Trophoblast cell (in vitro differentiated cells and primary cell): ENCODE measurements around the gene TMEM145.
"Not testable (repeated sequence)": the region's sequence is repeated elsewhere in the genome, so short reads cannot be mapped to it uniquely, and the experiment has no call there.

Experiments
- DNase-seq, 2 donors: peaks; one replicate each; pipeline ENCODE4 v3.0.0-alpha.2; 2016
- H2AFZ ChIP-seq: 2 replicates; pipeline ENCODE4 v1.6.1; 2013; ENCODE audit warnings: low read length, moderate library complexity, mild to moderate bottlenecking; ENCODE audit not compliant: insufficient read depth, poor library complexity
- H2AK5ac ChIP-seq: 2 replicates; pipeline ENCODE4 v1.6.1; 2013; ENCODE audit warnings: mild to moderate bottlenecking, low read length
- H2BK120ac ChIP-seq: 2 replicates; pipeline ENCODE4 v1.6.1; 2013; ENCODE audit warnings: low read length, mild to moderate bottlenecking, moderate library complexity; ENCODE audit not compliant: insufficient read depth, poor library complexity
- H2BK12ac ChIP-seq: 2 replicates; pipeline ENCODE4 v1.6.1; 2013; ENCODE audit warnings: mild to moderate bottlenecking, low read length, moderate library complexity
- H2BK5ac ChIP-seq: 2 replicates; pipeline ENCODE4 v1.6.1; 2013; ENCODE audit warnings: low read length, low read depth, moderate library complexity, mild to moderate bottlenecking; ENCODE audit not compliant: poor library complexity
- H3K14ac ChIP-seq: 2 replicates; pipeline ENCODE4 v1.6.1; 2013; ENCODE audit warnings: mild to moderate bottlenecking, low read length
- H3K18ac ChIP-seq: 2 replicates; pipeline ENCODE4 v1.6.1; 2013; ENCODE audit warnings: mild to moderate bottlenecking, low read length
- H3K23ac ChIP-seq: 2 replicates; pipeline ENCODE4 v1.6.1; 2013; ENCODE audit warnings: low read length
- H3K27ac ChIP-seq: 2 replicates; pipeline ENCODE4 v1.5.1; 2013; ENCODE audit warnings: low read depth, mild to moderate bottlenecking, inconsistent platforms, low read length, moderate library complexity
- H3K27me3 ChIP-seq: 2 replicates; pipeline ENCODE4 v1.6.1; 2013; ENCODE audit warnings: inconsistent platforms, mild to moderate bottlenecking, low read length, moderate library complexity; ENCODE audit not compliant: insufficient read depth
- H3K36me3 ChIP-seq, 2 experiments: 1 replicate in 1 of 2; 2 replicates in 1 of 2; pipeline ENCODE4 v1.6.1; 2013; ENCODE audit warnings: low read length in 2 of 2, mild to moderate bottlenecking in 2 of 2, moderate library complexity in 1 of 2; ENCODE audit not compliant: insufficient read depth in 2 of 2, control insufficient read depth in 1 of 2
- H3K4ac ChIP-seq: 2 replicates; pipeline ENCODE4 v1.6.1; 2013; ENCODE audit warnings: low read depth, mild to moderate bottlenecking, low read length, moderate library complexity
- H3K4me1 ChIP-seq, 2 experiments: 1 replicate in 1 of 2; 2 replicates in 1 of 2; pipeline ENCODE4 v1.6.1; 2013; ENCODE audit warnings: low read length in 2 of 2, mild to moderate bottlenecking in 2 of 2, moderate library complexity in 1 of 2; ENCODE audit not compliant: insufficient read depth in 2 of 2, control insufficient read depth in 1 of 2
- H3K4me2 ChIP-seq: 2 replicates; pipeline ENCODE4 v1.6.1; 2013; ENCODE audit warnings: inconsistent platforms, mild to moderate bottlenecking, low read length, moderate library complexity
- H3K4me3 ChIP-seq: 2 replicates; pipeline ENCODE4 v1.5.1; 2013; ENCODE audit warnings: mild to moderate bottlenecking, low read depth, low read length, inconsistent platforms
- H3K79me1 ChIP-seq: one replicate; pipeline ENCODE4 v1.6.1; 2013; ENCODE audit warnings: low read length
- H3K79me2 ChIP-seq: 2 replicates; pipeline ENCODE4 v1.6.1; 2013; ENCODE audit warnings: low read length, mild to moderate bottlenecking; ENCODE audit not compliant: control insufficient read depth, insufficient read depth, poor library complexity
- H3K9ac ChIP-seq: 2 replicates; pipeline ENCODE4 v1.6.1; 2013; ENCODE audit warnings: mild to moderate bottlenecking, low read length
- H3K9me3 ChIP-seq: 2 replicates; pipeline ENCODE4 v1.6.1; 2013; ENCODE audit warnings: low read depth, mild to moderate bottlenecking, control low read depth, inconsistent platforms, low read length; ENCODE audit not compliant: insufficient read depth
- H4K12ac ChIP-seq: 2 replicates; pipeline ENCODE4 v1.6.1; 2013; ENCODE audit warnings: low read depth, mild to moderate bottlenecking, low read length, moderate library complexity
- H4K8ac ChIP-seq: 2 replicates; pipeline ENCODE4 v1.6.1; 2013; ENCODE audit warnings: low read depth, mild to moderate bottlenecking, low read length, moderate library complexity
- H4K91ac ChIP-seq: one replicate; pipeline ENCODE4 v1.6.1; 2013; ENCODE audit warnings: low read depth, mild to moderate bottlenecking, low read length, moderate library complexity
- WGBS: extraction: QIAGEN DNeasy Blood & Tissue Kit; methylation state at CpG from one replicate; pipeline ENCODE4 v1.1.7; 2013; ENCODE audit warnings: missing lambda C conversion rate; ENCODE audit not compliant: insufficient read length, insufficient coverage; ENCODE audit errors: extremely low coverage; 5-methylcytosine and 5-hydroxymethylcytosine counted together

The TMEM145 gene

GRCh38 chr19:42331333-42331732 is 18.2 kb downstream of the TMEM145 start:
- H2BK120ac ChIP-seq, H2BK5ac ChIP-seq, H3K4me1 ChIP-seq, H3K14ac ChIP-seq, H3K4me2 ChIP-seq, H2BK12ac ChIP-seq, H3K4ac ChIP-seq, H3K27ac ChIP-seq, H4K12ac ChIP-seq, H3K18ac ChIP-seq, DNase-seq, H3K23ac ChIP-seq, H2AFZ ChIP-seq, H4K91ac ChIP-seq, H3K79me1 ChIP-seq, H3K27me3 ChIP-seq, H3K79me2 ChIP-seq, H2AK5ac ChIP-seq, H4K8ac ChIP-seq, H3K9me3 ChIP-seq, H3K4me3 ChIP-seq, H3K9ac ChIP-seq: not testable (repeated sequence)
- peaks cover 9 to 10% of the 10 kb centered on the region in 2 experiments for H3K36me3 ChIP-seq
- no CpG with 5 or more reads among the region's 3 CpGs for WGBS

GRCh38 chr19:42332059-42332458 is 18.9 kb downstream of the TMEM145 start:
- no peaks in the 10 kb centered on the region for H3K4me1 ChIP-seq

GRCh38 chr19:42333018-42333417 is 19.9 kb downstream of the TMEM145 start:
- Histone ChIP-seq H3K4me2 (no peak overlapping the region), H4K8ac (no peak overlapping the region), H3K4ac (no peak overlapping the region), H2AFZ (no peak overlapping the region), H3K79me2 (no peaks in the 10 kb centered on the region), H3K27ac (no peak overlapping the region), H3K79me1 (no peaks in the 10 kb centered on the region), H3K18ac (no peak overlapping the region), H3K4me1 (no peaks in the 10 kb centered on the region), H3K4me3 (no peak overlapping the region), H3K9ac (no peak overlapping the region), H3K36me3 (peaks cover 18 to 19% of the 10 kb centered on the region in 2 experiments), H3K23ac (no peak overlapping the region), H4K12ac (no peak overlapping the region), H2BK120ac (no peak overlapping the region), H3K9me3 (no peaks in the 10 kb centered on the region), H4K91ac (no peak overlapping the region), H2BK5ac (no peak overlapping the region), H3K27me3 (no peaks in the 10 kb centered on the region), H2AK5ac (no peak overlapping the region), H2BK12ac (no peak overlapping the region), H3K14ac (no peak overlapping the region)
- no peak for DNase-seq
- no CpG with 5 or more reads among the region's 3 CpGs for WGBS

More at GRCh38 chr19:42332059-42332458, 18.9 kb downstream of the TMEM145 start:
- no peak overlapping the region for H3K14ac ChIP-seq
- no peaks in the 10 kb centered on the region for H3K9me3 ChIP-seq
- H3K18ac ChIP-seq = no peak overlapping the region
- H4K8ac ChIP-seq = no peak overlapping the region
- H3K9ac ChIP-seq = no peak overlapping the region
- no peak overlapping the region for H3K4me2 ChIP-seq
- H4K12ac ChIP-seq = no peak overlapping the region
- H2BK120ac ChIP-seq = no peak overlapping the region
- H2AFZ ChIP-seq = no peak overlapping the region
- no peak overlapping the region for H2AK5ac ChIP-seq
- no peak overlapping the region for H4K91ac ChIP-seq
- WGBS = no CpG with 5 or more reads among the region's 6 CpGs
- no peak overlapping the region for H3K27ac ChIP-seq
- DNase-seq = no peak
- no peaks in the 10 kb centered on the region for H3K79me1 ChIP-seq
- H3K23ac ChIP-seq = no peak overlapping the region
- no peaks in the 10 kb centered on the region for H3K27me3 ChIP-seq
- no peak overlapping the region for H2BK5ac ChIP-seq
- no peak overlapping the region for H3K4ac ChIP-seq
- peaks cover 16 to 17% of the 10 kb centered on the region in 2 experiments for H3K36me3 ChIP-seq
- no peak overlapping the region for H3K4me3 ChIP-seq
- H2BK12ac ChIP-seq = no peak overlapping the region
- no peaks in the 10 kb centered on the region for H3K79me2 ChIP-seq

GRCh38 chr19:42333975-42334696 is 21.0 kb downstream of the TMEM145 start:
- H3K14ac ChIP-seq = no peak overlapping the region
- H2AFZ ChIP-seq = no peak overlapping the region
- no peaks in the 10 kb centered on the region for H3K79me1 ChIP-seq
- H3K27ac ChIP-seq = no peak overlapping the region
- H2BK5ac ChIP-seq = no peak overlapping the region
- H3K4me3 ChIP-seq = no peak overlapping the region
- no peaks in the 10 kb centered on the region for H3K4me1 ChIP-seq
- H3K36me3 ChIP-seq = peaks cover 18 to 19% of the 10 kb centered on the region in 2 experiments
- no peaks in the 10 kb centered on the region for H3K27me3 ChIP-seq
- no CpG with 5 or more reads among the region's 21 CpGs for WGBS
- H4K91ac ChIP-seq = no peak overlapping the region
- no peak overlapping the region for H3K23ac ChIP-seq
- no peak overlapping the region for H2AK5ac ChIP-seq
- no peak overlapping the region for H3K4me2 ChIP-seq
- no peak overlapping the region for H2BK12ac ChIP-seq
- no peak for DNase-seq
- no peak overlapping the region for H3K4ac ChIP-seq
- H3K9ac ChIP-seq = no peak overlapping the region
- no peaks in the 10 kb centered on the region for H3K79me2 ChIP-seq
- no peak overlapping the region for H3K18ac ChIP-seq
- no peak overlapping the region for H4K12ac ChIP-seq
- H3K9me3 ChIP-seq = no peaks in the 10 kb centered on the region
- H2BK120ac ChIP-seq = no peak overlapping the region
- no peak overlapping the region for H4K8ac ChIP-seq
